ENCODE data around the gene NAA16. TPM values are rescaled to one million over a fixed set of nuclear protein-coding genes. Genes with fewer than 3 reads are reported as not detected.
"Not testable (repeated sequence)": the region's sequence is repeated elsewhere in the genome, so short reads cannot be mapped to it uniquely, and the experiment has no call there.

NAA16 gene
- total and polyA plus RNA-seq, 2 donors (not counting 1 experiment from before 2014, with no cell fraction given), result 14.3 to 33.5 TPM

DNA sequence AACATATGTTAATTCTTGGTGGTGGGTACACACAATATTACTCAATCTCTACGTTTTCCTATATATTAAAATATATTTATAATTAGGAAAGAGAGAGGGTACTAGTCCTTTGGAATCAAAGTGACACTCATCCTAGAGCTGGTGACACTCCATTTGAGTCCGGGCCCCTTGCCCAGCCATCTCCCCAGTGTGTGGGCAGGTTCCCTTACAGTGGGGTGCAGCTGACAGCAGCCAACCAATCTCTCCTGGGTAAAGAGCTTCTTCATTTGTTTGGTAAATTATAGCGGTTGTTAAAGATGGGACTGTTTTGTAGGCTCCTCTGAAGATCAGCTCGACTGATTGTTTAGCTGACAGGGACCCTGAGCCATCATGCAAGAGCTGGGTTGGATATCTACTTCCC lies 109.1 kb downstream of the NAA16 start:
- Mint-ChIP-seq H3K27me3 (peaks cover 2% of the 10 kb centered on the region), H3K4me1 (no peaks in the 10 kb centered on the region), H3K9me3 (ENCODE audit: insufficient read depth) (peaks cover 2% of the 10 kb centered on the region), H3K4me3 (no peak overlapping the region), H3K27ac (no peak overlapping the region)
- Histone ChIP-seq H3K4me2 (replicated peaks; ENCODE audit: low read depth, low read length, poor library complexity, severe bottlenecking) (no peak overlapping the region), H3K9me3 (ENCODE audit: control extremely low read depth in 1 of 3, control insufficient read depth in 2 of 3, insufficient read depth in 1 of 3, low read length in 2 of 3) (no peaks in the 10 kb centered on the region), H3K36me3 (replicated peaks in 1 of 2; ENCODE audit: control extremely low read depth in 1 of 2, control insufficient read depth in 1 of 2, extremely low read depth in 1 of 2, insufficient read depth in 2 of 2, low read length in 1 of 2) (no peaks in the 10 kb centered on the region), H3K4me3 (ENCODE audit: control extremely low read depth in 1 of 5, extremely low read depth in 1 of 5, insufficient read depth in 1 of 5, low read depth in 2 of 5, low read length in 4 of 5) (no peak overlapping the region), H3K27ac (ENCODE audit: low read length in 2 of 2) (no peak overlapping the region), H2AFZ (ENCODE audit: insufficient read depth, low read depth, low read length, poor library complexity, severe bottlenecking) (no peak overlapping the region), H3K27me3 (replicated peaks in 1 of 4; ENCODE audit: control extremely low read depth in 1 of 4, control insufficient read depth in 3 of 4, insufficient read depth in 4 of 4, low read length in 3 of 4) (no peaks in the 10 kb centered on the region), H4K20me1 (ENCODE audit: control insufficient read depth, insufficient read depth, low read length, poor library complexity, severe bottlenecking) (no peaks in the 10 kb centered on the region), H3K4me1 (ENCODE audit: control insufficient read depth in 2 of 2, insufficient read depth in 2 of 2, low read length in 2 of 2) (no peaks in the 10 kb centered on the region), H3K9ac (ENCODE audit: low read length) (no peak overlapping the region), H3K79me2 (ENCODE audit: control insufficient read depth, insufficient read depth, low read length) (no peaks in the 10 kb centered on the region)
- POLR2A ChIA-PET, result no interaction called here
- CTCF ChIA-PET, result interaction anchor here (1.6 kb wide), 1 partner anchor 35 kb away, joined by 4 read pairs; no protein-coding TSS in a partner anchor
- ATAC-seq (ENCODE audit: low read depth) (no peak), DNase-seq (no peak)
- WGBS (ENCODE audit: insufficient coverage), result 88% methylated on average over 3 of the region's 4 CpGs
- TF ChIP-seq CTCF (IDR thresholded peaks at IDR 0.05), result no peak
- TF ChIP-seq EZH2 (IDR thresholded peaks at IDR 0.05; ENCODE audit: borderline replicate concordance, insufficient read depth, low read depth, low read length, poor library complexity, severe bottlenecking), result no peak
- intact Hi-C loops (cut with micrococcal nuclease), result no loop called here

- H3K27me3 Mint-ChIP-seq; H3K4me3 Mint-ChIP-seq; ATAC-seq (ENCODE audit: low read depth); H3K79me2 ChIP-seq (ENCODE audit: control insufficient read depth, insufficient read depth, low read length); H3K27ac Mint-ChIP-seq; H3K9ac ChIP-seq (ENCODE audit: low read length); H3K36me3 ChIP-seq (replicated peaks in 1 of 2; ENCODE audit: control extremely low read depth in 1 of 2, control insufficient read depth in 1 of 2, extremely low read depth in 1 of 2, insufficient read depth in 2 of 2, low read length in 1 of 2); intact Hi-C loops (cut with micrococcal nuclease); DNase-seq; H3K27ac ChIP-seq (ENCODE audit: low read length in 2 of 2); H4K20me1 ChIP-seq (ENCODE audit: control insufficient read depth, insufficient read depth, low read length, poor library complexity, severe bottlenecking); H3K9me3 Mint-ChIP-seq (ENCODE audit: insufficient read depth); H3K27me3 ChIP-seq (replicated peaks in 1 of 4; ENCODE audit: control extremely low read depth in 1 of 4, control insufficient read depth in 3 of 4, insufficient read depth in 4 of 4, low read length in 3 of 4); H3K4me1 ChIP-seq (ENCODE audit: control insufficient read depth in 2 of 2, insufficient read depth in 2 of 2, low read length in 2 of 2); H3K9me3 ChIP-seq (ENCODE audit: control extremely low read depth in 1 of 3, control insufficient read depth in 2 of 3, insufficient read depth in 1 of 3, low read length in 2 of 3); POLR2A ChIA-PET; H3K4me1 Mint-ChIP-seq; H3K4me3 ChIP-seq (ENCODE audit: control extremely low read depth in 1 of 5, extremely low read depth in 1 of 5, insufficient read depth in 1 of 5, low read depth in 2 of 5, low read length in 4 of 5); H2AFZ ChIP-seq (ENCODE audit: insufficient read depth, low read depth, low read length, poor library complexity, severe bottlenecking); H3K4me2 ChIP-seq (replicated peaks; ENCODE audit: low read depth, low read length, poor library complexity, severe bottlenecking): not testable (repeated sequence)
- 100% methylated on average over 1 of the region's 6 CpGs for WGBS (ENCODE audit: insufficient coverage)
- CTCF ChIA-PET, result interaction anchor here (1.6 kb wide), 1 partner anchor 36 kb away, joined by 4 read pairs; no protein-coding TSS in a partner anchor
Observed at GRCh38 chr13:41421330-41421729, 110.3 kb downstream of the NAA16 start.

- H2AFZ ChIP-seq (ENCODE audit: insufficient read depth, low read depth, low read length, poor library complexity, severe bottlenecking); H3K27ac Mint-ChIP-seq; ATAC-seq (ENCODE audit: low read depth); intact Hi-C loops (cut with micrococcal nuclease); H3K9me3 ChIP-seq (ENCODE audit: control extremely low read depth in 1 of 3, control insufficient read depth in 2 of 3, insufficient read depth in 1 of 3, low read length in 2 of 3); H4K20me1 ChIP-seq (ENCODE audit: control insufficient read depth, insufficient read depth, low read length, poor library complexity, severe bottlenecking); H3K27me3 ChIP-seq (replicated peaks in 1 of 4; ENCODE audit: control extremely low read depth in 1 of 4, control insufficient read depth in 3 of 4, insufficient read depth in 4 of 4, low read length in 3 of 4); H3K9me3 Mint-ChIP-seq (ENCODE audit: insufficient read depth); H3K4me2 ChIP-seq (replicated peaks; ENCODE audit: low read depth, low read length, poor library complexity, severe bottlenecking); DNase-seq; H3K9ac ChIP-seq (ENCODE audit: low read length); H3K27ac ChIP-seq (ENCODE audit: low read length in 2 of 2); CTCF ChIA-PET; POLR2A ChIA-PET; H3K27me3 Mint-ChIP-seq; H3K36me3 ChIP-seq (replicated peaks in 1 of 2; ENCODE audit: control extremely low read depth in 1 of 2, control insufficient read depth in 1 of 2, extremely low read depth in 1 of 2, insufficient read depth in 2 of 2, low read length in 1 of 2); H3K4me1 ChIP-seq (ENCODE audit: control insufficient read depth in 2 of 2, insufficient read depth in 2 of 2, low read length in 2 of 2); H3K4me3 Mint-ChIP-seq; H3K4me1 Mint-ChIP-seq; H3K4me3 ChIP-seq (ENCODE audit: control extremely low read depth in 1 of 5, extremely low read depth in 1 of 5, insufficient read depth in 1 of 5, low read depth in 2 of 5, low read length in 4 of 5); H3K79me2 ChIP-seq (ENCODE audit: control insufficient read depth, insufficient read depth, low read length): not testable (repeated sequence)
- WGBS (ENCODE audit: insufficient coverage), result 96% methylated on average over 7 of the region's 7 CpGs
Observed at GRCh38 chr13:41421983-41422382, 110.9 kb downstream of the NAA16 start.
